HG02852 (cell line): ENCODE measurements around the gene CNTNAP4.

Source experiments
- ATAC-seq: cut with Tn5 transposase; IDR thresholded peaks from one replicate; pipeline ENCODE4 v1.9.1; 2021; ENCODE audit warnings: mild to moderate bottlenecking, moderate library complexity; ENCODE audit not compliant: unreplicated experiment

The CNTNAP4 gene

GRCh38 chr16:76387994-76388393 lies 110.8 kb downstream of the CNTNAP4 start:
- ATAC-seq = no peak

DNA sequence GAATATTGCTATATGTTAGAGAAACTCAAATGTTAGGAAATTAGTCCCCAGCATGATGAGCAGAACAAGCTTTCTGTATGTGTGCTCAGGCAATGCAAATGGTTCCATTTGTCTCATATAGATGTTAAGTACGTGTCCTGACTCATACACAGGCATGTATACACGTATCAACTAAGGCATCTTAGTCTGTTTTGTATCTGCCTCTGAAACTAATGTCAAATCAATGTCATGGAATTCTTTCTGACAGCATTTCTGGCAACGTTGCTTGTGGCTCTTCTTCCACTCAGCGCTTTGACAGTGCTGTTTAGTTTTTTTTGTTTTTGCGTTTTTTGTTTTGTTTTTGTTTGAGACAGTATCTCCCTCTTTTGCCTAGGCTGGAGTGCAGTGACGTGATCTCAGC lies 111.9 kb downstream of the CNTNAP4 start:
- ATAC-seq = no peak

DNA sequence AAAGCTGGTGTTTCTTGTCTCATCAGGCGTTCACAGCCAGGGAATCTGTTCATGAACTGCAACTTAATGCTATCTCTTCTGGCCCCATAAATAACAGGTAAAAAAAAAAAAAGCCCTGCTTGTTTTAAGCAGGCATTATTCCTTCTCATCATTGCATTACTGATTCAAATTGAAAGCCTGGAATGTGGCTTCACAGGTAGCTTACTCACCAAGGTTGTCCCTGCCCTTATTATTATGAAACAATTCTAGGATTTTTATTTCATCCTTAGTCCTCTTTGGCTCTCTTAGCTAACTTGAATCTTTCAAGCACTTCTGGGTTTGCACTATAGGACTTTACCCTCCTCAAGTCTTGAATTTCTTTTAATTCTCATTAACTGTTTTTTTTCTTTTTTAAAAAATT lies 113.3 kb downstream of the CNTNAP4 start:
- no peak for ATAC-seq

GRCh38 chr16:76396977-76397376 lies 119.8 kb downstream of the CNTNAP4 start:
- ATAC-seq = no peak

DNA sequence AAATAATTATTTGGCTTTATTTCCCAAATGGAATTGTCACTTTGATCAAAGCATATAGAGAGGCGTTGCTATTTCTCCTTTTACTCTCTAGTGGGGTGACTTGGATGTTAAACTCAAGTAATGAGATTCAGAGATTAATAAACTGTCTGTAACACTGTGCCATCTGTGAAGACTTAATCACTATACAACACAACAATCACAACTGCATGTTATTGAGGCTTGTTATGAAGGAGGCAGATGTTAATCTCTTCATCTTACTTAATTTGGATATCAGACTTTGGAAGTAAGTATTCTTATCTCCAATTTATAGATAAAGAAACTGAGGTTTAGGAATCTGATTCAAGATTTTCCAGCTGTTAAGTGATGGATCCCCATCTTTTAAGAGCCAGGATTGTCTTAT lies 132.5 kb downstream of the CNTNAP4 start:
- ATAC-seq = no peak

DNA sequence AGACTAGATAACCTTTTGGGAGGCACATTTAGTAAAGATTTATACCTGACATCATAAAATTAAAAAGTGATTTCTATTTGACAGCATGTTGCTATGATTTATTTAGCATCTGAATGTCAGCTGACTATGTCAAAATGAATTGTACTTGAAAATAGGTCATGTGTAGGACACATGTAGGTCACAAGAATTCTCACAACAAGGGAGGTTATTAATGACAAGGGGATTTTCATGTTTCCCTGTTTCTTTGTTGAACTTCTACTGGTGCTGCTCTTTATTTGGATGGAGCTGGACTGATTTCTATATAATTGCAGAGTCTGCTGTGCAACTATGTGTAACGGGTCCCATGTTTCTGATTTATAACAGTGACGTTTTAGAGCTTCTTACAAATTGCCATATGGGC lies 144.4 kb downstream of the CNTNAP4 start:
- ATAC-seq = no peak

DNA sequence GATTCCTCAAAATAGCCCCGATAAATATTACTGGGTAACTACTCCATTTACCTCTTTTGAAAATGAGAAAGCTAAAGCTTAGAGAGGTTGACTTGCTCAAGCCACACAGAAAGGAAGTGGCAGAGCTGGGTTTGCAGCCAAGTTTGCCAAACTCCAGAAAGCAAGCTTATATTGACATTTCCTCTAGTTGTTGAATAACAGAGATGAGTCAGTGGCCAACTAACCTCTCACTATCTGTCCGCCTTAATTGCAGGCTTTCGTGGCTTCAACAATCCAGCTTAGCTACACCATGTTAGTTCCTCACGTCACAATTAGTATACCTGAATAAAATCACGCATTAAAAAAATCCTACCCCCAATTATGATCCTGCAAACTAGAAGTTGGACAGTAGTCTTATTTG lies 151.7 kb downstream of the CNTNAP4 start:
- ATAC-seq = no peak

DNA sequence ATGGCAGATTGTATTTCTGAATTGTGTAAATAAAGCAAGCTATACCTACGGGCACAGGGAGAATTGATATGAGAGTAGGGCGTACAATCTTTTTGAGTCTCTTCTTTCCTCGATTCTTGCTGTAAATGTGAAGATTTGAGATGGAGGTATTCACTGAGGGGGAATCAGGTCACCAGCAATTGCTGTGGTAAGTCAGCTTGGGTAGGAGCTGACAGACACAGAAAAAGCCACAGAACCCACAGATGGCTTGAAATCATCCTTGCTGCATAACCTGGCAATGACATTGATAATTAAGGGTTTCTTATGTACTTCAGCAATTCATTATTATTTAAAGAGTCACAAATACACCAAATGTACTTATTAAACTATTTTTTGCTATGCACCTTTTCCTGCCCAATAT lies 164.2 kb downstream of the CNTNAP4 start:
- no peak for ATAC-seq

DNA sequence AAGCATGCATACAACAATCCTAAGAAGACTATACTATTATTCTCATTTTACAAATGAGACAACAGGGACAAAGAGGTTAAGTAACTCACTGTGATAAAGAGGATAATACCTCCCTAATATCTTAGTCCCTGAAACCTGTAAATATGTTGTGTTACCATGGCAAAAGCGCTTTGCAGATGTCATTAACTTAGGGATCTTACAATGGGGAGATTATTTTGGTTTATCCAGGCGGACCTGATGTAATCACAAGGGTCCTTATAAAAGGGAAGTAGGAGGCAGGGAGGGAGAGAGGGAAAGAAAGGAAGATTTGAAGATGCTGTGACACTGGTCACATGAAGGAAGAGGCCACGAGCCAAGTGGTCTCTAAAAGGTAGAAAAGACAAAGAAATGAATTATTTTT lies 164.7 kb downstream of the CNTNAP4 start:
- ATAC-seq = no peak

- no peak for ATAC-seq
Measured at GRCh38 chr16:76443973-76444372, 166.8 kb downstream of the CNTNAP4 start.

- ATAC-seq = no peak
Measured at GRCh38 chr16:76444832-76445231, 167.6 kb downstream of the CNTNAP4 start.

DNA sequence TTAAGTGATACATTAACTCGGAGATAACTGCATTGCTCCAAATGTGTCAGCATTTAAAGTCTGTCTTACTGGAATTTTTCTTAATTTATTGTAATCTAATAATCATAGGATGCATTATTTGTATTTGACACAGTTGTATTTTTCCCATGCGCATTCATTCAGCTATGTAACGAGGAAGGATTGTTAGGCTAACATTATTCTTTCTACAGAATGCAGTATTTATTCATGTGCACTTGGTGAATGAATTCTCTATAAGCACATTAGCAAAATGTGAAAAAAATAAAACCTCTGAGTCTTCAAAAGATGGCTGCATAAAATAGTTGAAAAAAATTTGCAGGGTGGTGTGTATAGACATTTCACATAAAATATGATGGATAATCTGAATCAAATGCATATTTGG lies 168.6 kb downstream of the CNTNAP4 start:
- ATAC-seq = no peak

- ATAC-seq = no peak
Measured at GRCh38 chr16:76446251-76446650, 169.1 kb downstream of the CNTNAP4 start.

- ATAC-seq = no peak
Measured at GRCh38 chr16:76450890-76451289, 173.7 kb downstream of the CNTNAP4 start.

- ATAC-seq = no peak
Measured at GRCh38 chr16:76455257-76455656, 178.1 kb downstream of the CNTNAP4 start.

- no peak for ATAC-seq
Measured at GRCh38 chr16:76456016-76456415, 178.8 kb downstream of the CNTNAP4 start.

DNA sequence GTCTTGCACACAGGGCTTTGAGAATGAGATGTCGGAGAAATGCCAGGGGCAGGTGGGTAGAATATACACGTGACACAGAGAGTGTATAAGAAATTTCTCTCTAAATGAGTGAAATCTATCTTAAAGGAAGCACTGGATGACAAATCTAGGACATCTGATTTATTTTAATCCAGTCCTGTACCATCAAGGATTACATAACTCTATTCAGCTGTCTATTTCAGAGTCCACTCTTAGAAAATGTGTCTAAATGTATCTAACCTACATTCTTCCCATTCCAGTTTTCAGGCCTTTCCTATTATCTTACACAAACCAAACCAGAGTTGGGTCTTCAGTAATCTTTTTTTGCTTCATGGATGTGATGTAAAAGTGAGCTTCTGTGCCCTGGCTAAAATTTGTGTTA lies 181.9 kb downstream of the CNTNAP4 start:
- no peak for ATAC-seq

DNA sequence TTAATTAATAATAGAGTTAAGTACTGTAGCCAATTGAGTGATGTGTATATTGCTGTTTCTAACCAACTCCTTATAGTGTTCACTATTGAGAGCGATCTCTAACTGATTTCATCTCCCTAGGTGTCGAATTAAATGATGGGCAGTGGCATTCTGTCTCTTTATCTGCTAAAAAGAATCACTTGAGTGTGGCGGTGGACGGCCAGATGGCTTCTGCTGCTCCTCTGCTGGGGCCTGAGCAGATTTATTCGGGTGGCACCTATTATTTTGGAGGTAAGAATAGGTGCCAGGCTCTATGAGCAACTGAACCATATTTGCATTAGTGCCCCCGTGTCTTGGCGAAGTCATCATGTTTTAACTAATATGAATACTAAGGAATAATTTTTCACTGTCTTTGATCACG lies 184.6 kb downstream of the CNTNAP4 start:
- no peak for ATAC-seq

DNA sequence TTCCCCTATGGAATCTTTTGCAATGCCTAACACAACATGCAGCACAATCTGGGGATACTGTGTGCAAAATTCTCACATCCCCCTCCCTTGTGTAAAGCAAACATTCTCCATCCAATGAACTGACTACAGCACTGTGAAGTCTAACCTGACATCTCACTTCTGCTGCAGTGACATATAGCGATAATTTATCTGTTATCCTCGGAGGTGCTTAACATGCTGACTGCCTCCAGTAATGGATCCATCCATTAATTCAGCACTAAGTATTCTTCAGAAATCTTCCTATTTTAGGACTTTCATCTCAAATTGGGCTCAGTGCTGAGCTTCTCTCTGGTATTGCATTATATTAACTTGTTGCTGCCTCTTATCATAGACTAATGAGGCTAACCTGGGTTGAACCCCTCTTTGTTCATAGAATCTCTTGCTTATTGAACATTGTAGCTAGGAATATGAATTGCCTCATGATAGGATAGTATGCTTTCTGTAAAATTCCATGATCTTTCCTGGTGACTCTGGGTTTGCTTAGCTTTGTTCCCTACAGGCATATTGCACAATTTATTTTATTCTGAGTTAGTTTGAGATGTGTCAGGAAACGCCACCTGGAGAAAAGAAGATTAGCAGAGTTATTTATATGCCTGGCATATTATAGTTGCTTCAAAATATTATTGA lies 187.9 kb downstream of the CNTNAP4 start:
- no peak for ATAC-seq

GRCh38 chr16:76466871-76467270 lies 189.7 kb downstream of the CNTNAP4 start:
- ATAC-seq = no peak

GRCh38 chr16:76474048-76474447 lies 196.8 kb downstream of the CNTNAP4 start:
- no peak for ATAC-seq

DNA sequence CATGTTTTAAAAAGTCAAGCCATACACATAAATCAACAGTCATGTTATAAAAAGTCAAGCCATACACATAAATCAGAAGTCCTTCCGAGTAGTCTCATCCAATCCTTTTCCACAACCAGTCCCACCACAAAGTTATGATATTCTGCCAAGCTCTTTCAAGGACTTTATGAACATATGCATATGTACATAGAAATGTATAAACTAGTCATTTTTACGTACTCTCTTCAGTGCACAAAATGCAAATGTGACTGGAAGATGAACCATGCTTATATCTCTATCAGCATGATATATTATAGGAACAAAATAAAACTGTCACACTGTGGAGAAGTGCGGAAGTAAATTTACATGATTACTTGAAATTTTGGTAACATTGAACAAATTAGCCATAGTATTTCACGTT lies 200.9 kb downstream of the CNTNAP4 start:
- ATAC-seq = no peak

GRCh38 chr16:76483307-76483909 lies 206.2 kb downstream of the CNTNAP4 start:
- ATAC-seq = no peak
